ENCODE results near the gene NPC2.

The NPC2 gene

GRCh38 chr14:74501691-74502090 is 8.6 kb upstream of the NPC2 start:
- no peak for DNase-seq

GRCh38 chr14:74501135-74501614 is 8.1 kb upstream of the NPC2 start:
- peak in 1 of 2 experiments; percentile 10 for DNase-seq

GRCh38 chr14:74500417-74501134 is 7.5 kb upstream of the NPC2 start:
- DNase-seq = no peak

- peak; percentile 22 to 23 for DNase-seq
Measured at GRCh38 chr14:74495356-74495755, 2.3 kb upstream of the NPC2 start.

- peak; percentile 97 for DNase-seq
Measured at GRCh38 chr14:74493343-74494261, 497 bp upstream of the NPC2 start, which contains the start of gene ISCA2. Gene ISCA2, plus strand, starts transcription at chr14:74493765. Its CDS starts 10 bp downstream, at chr14:74493775.

- peak; percentile 66 to 67 for DNase-seq
Measured at GRCh38 chr14:74491956-74492775, 939 bp downstream of the NPC2 start.

- DNase-seq = no peak
Measured at GRCh38 chr14:74490486-74490885, 2.6 kb downstream of the NPC2 start.

GRCh38 chr14:74488786-74489397 is 4.2 kb downstream of the NPC2 start:
- peak; percentile 43 to 68 for DNase-seq

GRCh38 chr14:74486164-74486563 is 6.9 kb downstream of the NPC2 start:
- DNase-seq = no peak

GRCh38 chr14:74483321-74483720 is 9.8 kb downstream of the NPC2 start:
- DNase-seq = no peak

- DNase-seq = no peak
Measured at GRCh38 chr14:74482571-74482970, 10.5 kb downstream of the NPC2 start.

GRCh38 chr14:74480046-74480445 is 13.1 kb downstream of the NPC2 start:
- no peak for DNase-seq

- DNase-seq = no peak
Measured at GRCh38 chr14:74478996-74479635, 14.0 kb downstream of the NPC2 start.

- no peak for DNase-seq
Measured at GRCh38 chr14:74476607-74477006, 16.5 kb downstream of the NPC2 start.

GRCh38 chr14:74476107-74476506 is 17.0 kb downstream of the NPC2 start:
- DNase-seq = no peak

GRCh38 chr14:74475678-74476077 is 17.4 kb downstream of the NPC2 start:
- DNase-seq = no peak

GRCh38 chr14:74474376-74474775 is 18.7 kb downstream of the NPC2 start:
- DNase-seq = no peak

- DNase-seq = no peak
Measured at GRCh38 chr14:74472601-74473000, 20.5 kb downstream of the NPC2 start.

GRCh38 chr14:74469548-74470518 is 23.3 kb downstream of the NPC2 start:
- DNase-seq = no peak

GRCh38 chr14:74468513-74468912 is 24.6 kb downstream of the NPC2 start:
- DNase-seq = no peak

GRCh38 chr14:74465335-74465734 is 27.8 kb downstream of the NPC2 start:
- DNase-seq = no peak

All from AML-193 (cell line).